ENCODE data around the gene ALDH3A1.

Gene ALDH3A1

DNA sequence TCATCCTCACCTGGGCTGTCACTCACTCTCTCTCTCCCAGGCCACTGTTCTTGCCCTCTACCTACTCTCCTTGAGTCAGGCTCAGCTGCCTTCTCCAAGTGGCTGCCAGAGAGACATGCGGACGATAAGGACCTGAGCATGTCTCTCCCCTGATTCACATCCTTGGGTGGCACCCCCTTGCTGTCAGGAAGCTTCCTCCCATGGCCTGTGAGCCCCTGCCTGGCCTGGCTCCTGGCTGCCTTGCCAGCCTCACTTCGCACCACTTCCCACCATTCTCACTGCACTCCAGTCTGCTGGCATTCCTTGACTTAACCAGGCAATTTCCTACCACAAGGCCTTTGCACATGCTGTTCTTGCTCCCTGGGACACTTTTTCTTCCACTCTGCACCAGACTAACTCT is 2.7 kb upstream of the ALDH3A1 start:
- H3K27ac ChIP-seq (ENCODE audit: low read depth, low read length): no peak overlapping the region
- H3K9ac ChIP-seq (ENCODE audit: low read length in 5 of 5): no peak overlapping the region
- no peaks in the 10 kb centered on the region for H3K9me3 ChIP-seq (ENCODE audit: control insufficient read depth in 5 of 5, low read length in 5 of 5)
- no peaks in the 10 kb centered on the region for H3K36me3 ChIP-seq (ENCODE audit: control insufficient read depth in 5 of 5, insufficient read depth in 5 of 5, low read length in 5 of 5)
- H3K4me3 ChIP-seq (ENCODE audit: low read depth in 1 of 5, low read length in 5 of 5): no peak overlapping the region
- peaks cover 3 to 28% (median 23%) of the 10 kb centered on the region in 5 donors for H3K4me1 ChIP-seq (ENCODE audit: control insufficient read depth in 5 of 5, insufficient read depth in 5 of 5, low read length in 5 of 5)
- peaks cover 0 to 4% (median 0%) of the 10 kb centered on the region in 5 donors for H3K27me3 ChIP-seq (ENCODE audit: control insufficient read depth in 5 of 5, insufficient read depth in 4 of 5, low read length in 5 of 5)

DNA sequence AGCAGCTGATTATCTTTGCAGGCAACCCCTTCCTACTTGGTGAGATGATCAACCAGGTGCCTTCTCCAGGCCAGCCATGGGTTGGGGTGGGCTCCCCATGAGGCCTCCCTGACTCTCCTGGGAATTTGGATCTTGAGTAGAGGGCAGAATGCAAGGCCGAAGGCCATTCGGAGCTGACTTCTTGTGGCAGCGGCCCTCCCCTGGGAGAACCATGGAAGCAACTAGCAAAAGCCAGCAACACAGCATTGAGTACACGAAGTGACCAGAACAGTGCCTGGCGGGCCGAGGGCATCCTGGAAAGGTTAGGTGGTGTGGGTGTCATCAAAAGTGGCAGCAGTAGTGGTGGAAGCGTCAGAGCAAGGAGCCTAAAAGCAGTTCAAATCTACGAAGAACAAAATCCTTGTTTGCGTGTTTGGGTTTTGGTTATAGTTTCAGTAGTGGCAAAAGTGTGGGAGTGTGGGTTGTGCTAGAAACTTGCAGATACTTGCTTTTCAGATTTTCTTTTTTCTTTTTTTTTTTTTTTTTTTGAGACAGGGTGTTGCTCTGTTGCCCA is 2.0 kb upstream of the ALDH3A1 start:
- Histone ChIP-seq H3K9ac (ENCODE audit: low read length in 5 of 5) (no peak overlapping the region), H3K4me1 (ENCODE audit: control insufficient read depth in 5 of 5, insufficient read depth in 5 of 5, low read length in 5 of 5) (peaks cover 3 to 32% (median 28%) of the 10 kb centered on the region in 5 donors), H3K27me3 (ENCODE audit: control insufficient read depth in 5 of 5, insufficient read depth in 4 of 5, low read length in 5 of 5) (peaks cover 0 to 4% (median 0%) of the 10 kb centered on the region in 5 donors), H3K27ac (ENCODE audit: low read depth, low read length) (no peak overlapping the region), H3K36me3 (ENCODE audit: control insufficient read depth in 5 of 5, insufficient read depth in 5 of 5, low read length in 5 of 5) (no peaks in the 10 kb centered on the region), H3K9me3 (ENCODE audit: control insufficient read depth in 5 of 5, low read length in 5 of 5) (no peaks in the 10 kb centered on the region), H3K4me3 (ENCODE audit: low read depth in 1 of 5, low read length in 5 of 5) (no peak overlapping the region)

DNA sequence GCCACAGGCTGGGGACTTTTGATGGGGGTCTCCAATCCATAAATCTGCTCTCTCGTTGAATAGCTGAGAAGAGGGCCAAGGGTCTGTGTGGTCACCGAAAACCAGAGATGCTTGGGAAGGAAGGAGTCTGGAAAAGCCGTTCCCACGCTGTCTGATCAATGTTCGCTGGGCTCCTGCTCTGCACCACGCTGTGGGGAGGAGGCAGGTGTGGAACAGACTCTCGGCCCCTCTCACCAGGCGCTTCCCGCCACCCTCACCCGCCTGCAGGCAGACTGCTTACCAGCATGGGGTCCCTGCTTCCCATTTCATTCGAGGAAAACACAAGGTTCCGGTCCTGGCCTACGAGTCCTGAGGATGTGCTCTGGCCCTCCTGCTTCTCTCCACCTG is 702 bp upstream of the ALDH3A1 start:
- Histone ChIP-seq H3K36me3 (ENCODE audit: control insufficient read depth in 5 of 5, insufficient read depth in 5 of 5, low read length in 5 of 5) (no peaks in the 10 kb centered on the region), H3K27me3 (ENCODE audit: control insufficient read depth in 5 of 5, insufficient read depth in 4 of 5, low read length in 5 of 5) (peaks cover 0 to 4% (median 0%) of the 10 kb centered on the region in 5 donors), H3K9me3 (ENCODE audit: control insufficient read depth in 5 of 5, low read length in 5 of 5) (no peaks in the 10 kb centered on the region), H3K27ac (ENCODE audit: low read depth, low read length) (no peak overlapping the region), H3K4me1 (ENCODE audit: control insufficient read depth in 5 of 5, insufficient read depth in 5 of 5, low read length in 5 of 5) (peaks cover 3 to 37% (median 32%) of the 10 kb centered on the region in 5 donors), H3K4me3 (ENCODE audit: low read depth in 1 of 5, low read length in 5 of 5) (no peak overlapping the region), H3K9ac (ENCODE audit: low read length in 5 of 5) (peak overlapping the region in 1 of 5 donors; percentile 38)

DNA sequence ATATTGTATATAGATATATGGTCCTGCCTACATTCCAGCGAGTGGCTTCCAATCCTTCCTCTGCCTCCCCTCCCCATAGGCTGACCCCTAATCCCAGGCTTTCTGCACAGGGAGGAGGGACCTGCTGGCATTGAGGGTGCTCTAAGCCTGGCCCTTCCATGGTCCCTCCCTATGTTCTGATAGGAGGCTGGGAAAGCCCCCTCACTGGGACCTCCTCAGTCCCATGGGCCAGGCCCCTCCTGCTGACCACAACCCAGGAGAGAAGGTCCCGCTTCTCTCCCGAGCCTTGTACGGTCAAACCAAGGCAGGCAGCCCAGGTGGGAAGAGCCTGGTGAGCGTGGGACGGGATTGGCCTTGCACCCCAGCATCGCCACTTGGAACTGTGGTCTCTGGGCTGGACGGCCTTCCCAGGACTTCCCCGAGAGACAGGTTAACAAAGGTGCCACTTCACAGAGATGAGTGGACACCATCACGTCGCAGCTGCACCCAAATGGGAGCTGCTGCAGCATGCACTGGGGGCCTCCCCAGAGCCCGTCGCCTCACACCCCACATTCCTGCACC is 859 bp downstream of the ALDH3A1 start:
- H3K27me3 ChIP-seq (ENCODE audit: control insufficient read depth in 5 of 5, insufficient read depth in 4 of 5, low read length in 5 of 5): peaks cover 0 to 4% (median 0%) of the 10 kb centered on the region in 5 donors
- H3K4me3 ChIP-seq (ENCODE audit: low read depth in 1 of 5, low read length in 5 of 5): no peak overlapping the region
- no peaks in the 10 kb centered on the region for H3K9me3 ChIP-seq (ENCODE audit: control insufficient read depth in 5 of 5, low read length in 5 of 5)
- no peak overlapping the region for H3K9ac ChIP-seq (ENCODE audit: low read length in 5 of 5)
- peaks cover 3 to 22% (median 19%) of the 10 kb centered on the region in 5 donors for H3K4me1 ChIP-seq (ENCODE audit: control insufficient read depth in 5 of 5, insufficient read depth in 5 of 5, low read length in 5 of 5)
- H3K27ac ChIP-seq (ENCODE audit: low read depth, low read length): no peak overlapping the region
- no peaks in the 10 kb centered on the region for H3K36me3 ChIP-seq (ENCODE audit: control insufficient read depth in 5 of 5, insufficient read depth in 5 of 5, low read length in 5 of 5)

DNA sequence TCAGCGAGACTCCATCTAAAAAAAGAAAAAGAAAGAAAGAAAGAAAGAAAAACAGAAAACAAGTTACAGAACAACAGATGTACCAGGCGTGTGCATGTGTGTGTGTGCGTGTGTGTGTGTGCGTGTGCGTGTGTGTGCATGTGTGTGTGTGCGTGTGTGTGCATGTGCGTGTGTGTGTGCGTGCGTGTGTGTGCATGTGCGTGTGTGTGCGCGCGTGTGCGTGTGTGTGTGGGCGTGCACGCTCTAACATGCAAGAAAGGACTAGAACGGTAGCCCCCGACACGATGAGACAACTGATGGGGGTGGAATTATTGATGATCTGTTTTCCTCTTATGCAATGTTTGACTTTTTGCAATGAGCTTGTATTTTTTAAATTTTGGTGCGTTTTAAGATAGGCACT is 1.6 kb downstream of the ALDH3A1 start:
- Histone ChIP-seq H3K4me3 (ENCODE audit: low read depth in 1 of 5, low read length in 5 of 5) (no peak overlapping the region), H3K9me3 (ENCODE audit: control insufficient read depth in 5 of 5, low read length in 5 of 5) (no peaks in the 10 kb centered on the region), H3K9ac (ENCODE audit: low read length in 5 of 5) (no peak overlapping the region), H3K27me3 (ENCODE audit: control insufficient read depth in 5 of 5, insufficient read depth in 4 of 5, low read length in 5 of 5) (peaks cover 0 to 4% (median 0%) of the 10 kb centered on the region in 5 donors), H3K4me1 (ENCODE audit: control insufficient read depth in 5 of 5, insufficient read depth in 5 of 5, low read length in 5 of 5) (peaks cover 3 to 19% (median 18%) of the 10 kb centered on the region in 5 donors), H3K27ac (ENCODE audit: low read depth, low read length) (no peak overlapping the region), H3K36me3 (ENCODE audit: control insufficient read depth in 5 of 5, insufficient read depth in 5 of 5, low read length in 5 of 5) (no peaks in the 10 kb centered on the region)

DNA sequence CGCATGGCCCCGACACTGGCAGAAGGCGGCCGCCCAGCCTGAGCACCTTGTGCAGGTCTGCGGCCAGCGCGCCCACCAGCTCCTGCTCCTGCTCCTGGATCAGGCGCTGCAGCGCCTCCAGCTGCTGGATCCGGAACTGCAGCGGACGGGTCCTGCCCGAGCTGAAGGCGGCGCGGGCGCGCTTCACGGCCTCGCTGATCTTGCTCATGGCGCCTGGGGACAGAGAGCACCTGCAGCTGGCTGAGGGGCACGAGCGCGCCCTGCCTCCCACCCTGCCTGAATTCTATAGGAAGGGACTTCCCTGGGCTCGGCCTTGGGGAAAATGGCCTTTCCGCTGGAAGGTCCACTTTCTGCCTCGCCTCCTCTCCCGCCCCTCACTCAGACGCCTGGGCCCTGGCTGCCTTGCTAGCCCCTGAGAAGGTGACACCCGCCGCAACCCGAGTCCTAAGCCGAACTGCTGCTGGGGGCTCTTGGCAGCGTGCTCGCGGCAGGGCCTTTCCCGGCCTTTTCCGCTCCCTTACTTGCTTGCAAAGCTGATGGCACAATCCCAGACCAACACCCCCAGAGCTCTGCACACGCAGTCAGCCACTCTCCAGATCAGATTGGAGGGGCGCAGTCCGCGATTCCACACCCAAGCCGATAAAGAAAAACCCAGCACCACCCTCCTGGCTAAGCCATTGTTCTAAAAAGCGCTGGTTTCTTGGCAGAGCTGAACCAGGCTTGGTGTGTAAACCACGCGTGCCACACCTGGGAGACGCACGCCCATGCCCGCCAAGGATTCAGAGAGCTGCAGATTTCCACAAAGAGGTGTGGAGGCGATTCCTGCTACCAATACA is 3.0 kb downstream of the ALDH3A1 start:
- Histone ChIP-seq H3K9ac (ENCODE audit: low read length in 5 of 5) (peak overlapping the region in 3 of 5 donors; percentile 12 to 54 (median 51)), H3K4me3 (ENCODE audit: low read depth in 1 of 5, low read length in 5 of 5) (peak overlapping the region in 4 of 5 donors; percentile 47 to 62 (median 56)), H3K27me3 (ENCODE audit: control insufficient read depth in 5 of 5, insufficient read depth in 4 of 5, low read length in 5 of 5) (peaks cover 0 to 4% (median 0%) of the 10 kb centered on the region in 5 donors), H3K4me1 (ENCODE audit: control insufficient read depth in 5 of 5, insufficient read depth in 5 of 5, low read length in 5 of 5) (peaks cover 3 to 19% (median 18%) of the 10 kb centered on the region in 5 donors), H3K9me3 (ENCODE audit: control insufficient read depth in 5 of 5, low read length in 5 of 5) (no peaks in the 10 kb centered on the region), H3K27ac (ENCODE audit: low read depth, low read length) (no peak overlapping the region), H3K36me3 (ENCODE audit: control insufficient read depth in 5 of 5, insufficient read depth in 5 of 5, low read length in 5 of 5) (no peaks in the 10 kb centered on the region)

DNA sequence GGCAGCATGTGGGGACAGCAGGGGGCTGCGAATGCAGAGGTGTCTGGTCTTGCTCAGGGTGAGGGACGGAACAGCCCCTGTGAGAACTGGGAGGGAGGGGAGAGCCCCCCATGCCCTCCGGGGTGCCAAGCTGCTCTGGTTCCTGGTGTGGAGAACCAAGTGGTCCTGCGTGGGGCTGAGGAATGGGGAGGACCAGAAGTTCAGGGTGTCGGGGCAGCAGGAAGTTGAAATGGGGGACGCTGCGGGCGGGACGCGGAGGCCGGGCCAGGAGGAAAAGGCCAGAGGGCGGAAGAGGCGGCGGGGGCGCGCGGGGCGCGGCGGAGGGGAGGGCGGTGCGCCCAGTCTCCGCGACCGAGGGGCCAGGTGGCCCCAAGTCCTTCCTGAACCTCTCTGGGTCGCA is 3.6 kb downstream of the ALDH3A1 start:
- Histone ChIP-seq H3K36me3 (ENCODE audit: control insufficient read depth in 5 of 5, insufficient read depth in 5 of 5, low read length in 5 of 5) (no peaks in the 10 kb centered on the region), H3K4me3 (ENCODE audit: low read depth in 1 of 5, low read length in 5 of 5) (peak overlapping the region in 4 of 5 donors; percentile 47 to 68 (median 62)), H3K9me3 (ENCODE audit: control insufficient read depth in 5 of 5, low read length in 5 of 5) (no peaks in the 10 kb centered on the region), H3K4me1 (ENCODE audit: control insufficient read depth in 5 of 5, insufficient read depth in 5 of 5, low read length in 5 of 5) (peaks cover 3 to 19% (median 18%) of the 10 kb centered on the region in 5 donors), H3K27ac (ENCODE audit: low read depth, low read length) (no peak overlapping the region), H3K27me3 (ENCODE audit: control insufficient read depth in 5 of 5, insufficient read depth in 4 of 5, low read length in 5 of 5) (peaks cover 0 to 4% (median 0%) of the 10 kb centered on the region in 5 donors), H3K9ac (ENCODE audit: low read length in 5 of 5) (peak overlapping the region in 2 of 5 donors; percentile 45 to 54)

DNA sequence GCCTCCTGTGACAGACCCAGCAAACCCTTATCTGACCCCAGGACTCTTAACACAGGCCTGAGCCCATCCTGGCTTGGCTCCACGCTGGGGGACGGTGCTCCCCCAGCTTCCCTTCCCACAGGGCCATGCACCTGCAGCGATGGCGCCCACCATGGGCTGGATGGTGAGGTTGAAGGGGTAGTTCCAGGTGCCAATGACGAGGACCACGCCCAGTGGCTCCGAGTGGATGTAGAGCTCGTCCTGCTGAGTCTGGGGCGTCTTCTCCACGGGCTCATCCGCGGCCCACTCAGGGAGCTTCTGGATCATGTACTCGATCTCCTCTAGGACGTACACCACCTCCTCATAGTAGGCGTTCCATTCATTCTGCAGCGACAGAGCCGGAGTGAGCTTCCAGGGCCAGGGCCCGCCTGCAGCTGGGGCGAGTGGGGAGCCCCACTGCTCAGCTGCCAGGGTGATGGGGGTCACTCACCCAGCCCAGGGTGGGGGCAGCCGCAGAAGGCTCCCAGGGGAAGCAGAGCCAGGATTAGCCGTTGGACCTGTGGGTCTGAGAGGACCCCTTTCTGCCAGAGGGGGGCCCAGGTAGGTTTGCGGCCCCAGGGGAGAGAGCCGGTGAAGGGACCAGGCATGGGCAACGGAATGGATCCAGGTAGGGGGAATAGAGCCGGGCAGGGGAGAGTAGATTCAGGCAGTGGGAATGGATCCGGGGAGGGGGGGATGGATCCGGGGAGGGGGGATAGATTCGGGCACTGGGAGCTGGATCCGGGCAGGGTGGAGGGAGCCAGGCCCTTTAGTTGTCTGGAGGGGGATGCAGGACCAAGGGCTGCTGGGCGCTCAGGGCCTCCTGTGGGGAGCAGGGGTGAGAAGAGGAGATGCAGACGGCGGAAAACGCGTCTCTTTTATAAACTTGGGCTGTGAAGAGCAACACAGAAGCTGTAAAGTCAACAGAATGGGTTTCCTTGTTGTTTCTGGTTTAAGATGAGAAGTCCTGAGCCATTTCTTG is 4.7 kb downstream of the ALDH3A1 start:
- peaks cover 0 to 18% (median 15%) of the 10 kb centered on the region in 5 donors for H3K4me1 ChIP-seq (ENCODE audit: control insufficient read depth in 5 of 5, insufficient read depth in 5 of 5, low read length in 5 of 5)
- H3K4me3 ChIP-seq (ENCODE audit: low read depth in 1 of 5, low read length in 5 of 5): no peak overlapping the region
- H3K27me3 ChIP-seq (ENCODE audit: control insufficient read depth in 5 of 5, insufficient read depth in 4 of 5, low read length in 5 of 5): no peaks in the 10 kb centered on the region
- H3K27ac ChIP-seq (ENCODE audit: low read depth, low read length): no peak overlapping the region
- H3K9me3 ChIP-seq (ENCODE audit: control insufficient read depth in 5 of 5, low read length in 5 of 5): no peaks in the 10 kb centered on the region
- H3K9ac ChIP-seq (ENCODE audit: low read length in 5 of 5): no peak overlapping the region
- no peaks in the 10 kb centered on the region for H3K36me3 ChIP-seq (ENCODE audit: control insufficient read depth in 5 of 5, insufficient read depth in 5 of 5, low read length in 5 of 5)

DNA sequence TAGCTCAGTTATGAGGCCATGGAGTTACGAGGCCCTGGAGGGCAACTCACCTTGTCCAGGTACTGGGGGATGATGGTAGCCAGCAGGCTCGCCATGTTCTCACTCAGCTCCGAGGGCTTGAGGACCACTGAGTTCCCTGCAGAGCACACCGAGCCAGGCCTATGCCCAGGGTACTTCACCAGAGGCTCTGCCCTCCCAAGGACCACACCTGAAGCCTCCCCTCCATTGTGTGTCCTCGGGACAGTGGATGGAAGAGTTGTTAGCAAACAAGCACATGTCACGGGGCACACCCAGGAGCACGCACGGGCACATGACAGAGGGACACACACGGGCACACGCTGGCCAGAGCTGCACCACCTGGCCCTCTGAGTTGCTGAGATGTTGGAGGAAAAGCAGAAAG is 5.6 kb downstream of the ALDH3A1 start:
- H3K9me3 ChIP-seq (ENCODE audit: control insufficient read depth in 5 of 5, low read length in 5 of 5): no peaks in the 10 kb centered on the region
- H3K36me3 ChIP-seq (ENCODE audit: control insufficient read depth in 5 of 5, insufficient read depth in 5 of 5, low read length in 5 of 5): no peaks in the 10 kb centered on the region
- no peak overlapping the region for H3K9ac ChIP-seq (ENCODE audit: low read length in 5 of 5)
- H3K27ac ChIP-seq (ENCODE audit: low read depth, low read length): no peak overlapping the region
- peaks cover 0 to 13% (median 11%) of the 10 kb centered on the region in 5 donors for H3K4me1 ChIP-seq (ENCODE audit: control insufficient read depth in 5 of 5, insufficient read depth in 5 of 5, low read length in 5 of 5)
- no peaks in the 10 kb centered on the region for H3K27me3 ChIP-seq (ENCODE audit: control insufficient read depth in 5 of 5, insufficient read depth in 4 of 5, low read length in 5 of 5)
- no peak overlapping the region for H3K4me3 ChIP-seq (ENCODE audit: low read depth in 1 of 5, low read length in 5 of 5)

All from subcutaneous abdominal adipose tissue (tissue), 5 donors.